Parathyroid adenoma (tissue), 2 donors: ENCODE results near the gene ACRBP.

Experiments
- H2AFZ ChIP-seq: fragments of 300-600 bp; sonication (generic); one replicate; pipeline ENCODE4 v1.7.0; 2017; ENCODE audit warnings: antibody characterized with exemption, mild to moderate bottlenecking
- H3K27ac ChIP-seq: fragments of 300-600 bp; sonication (generic); one replicate; pipeline ENCODE4 v1.7.0; 2017
- H3K27me3 ChIP-seq: fragments of 300-600 bp; sonication (generic); one replicate; pipeline ENCODE4 v1.7.0; 2017; ENCODE audit warnings: low read length; ENCODE audit not compliant: control insufficient read depth, insufficient read depth
- H3K36me3 ChIP-seq: fragments of 300-600 bp; sonication (generic); one replicate; pipeline ENCODE4 v1.7.0; 2017; ENCODE audit warnings: low read length; ENCODE audit not compliant: control insufficient read depth, insufficient read depth
- H3K4me1 ChIP-seq: fragments of 300-600 bp; sonication (generic); one replicate; pipeline ENCODE4 v1.7.0; 2017; ENCODE audit warnings: control low read depth
- H3K4me2 ChIP-seq: fragments of 300-600 bp; sonication (generic); one replicate; pipeline ENCODE4 v1.7.0; 2017; ENCODE audit warnings: low read length
- H3K4me3 ChIP-seq: fragments of 300-600 bp; sonication (generic); one replicate; pipeline ENCODE4 v1.7.0; 2017; ENCODE audit warnings: low read depth, low read length
- H3K79me2 ChIP-seq: fragments of 300-600 bp; sonication (generic); one replicate; pipeline ENCODE4 v1.7.0; 2017; ENCODE audit warnings: control low read depth
- H3K9ac ChIP-seq: fragments of 300-600 bp; sonication (generic); one replicate; pipeline ENCODE4 v1.7.0; 2017; ENCODE audit warnings: mild to moderate bottlenecking
- H3K9me3 ChIP-seq: fragments of 300-600 bp; sonication (generic); one replicate; pipeline ENCODE4 v1.7.0; 2017; ENCODE audit warnings: low read length; ENCODE audit not compliant: control insufficient read depth
- TF ChIP-seq, protein P1 (sequence below): fragments of 300-600 bp; sonication (generic); IDR thresholded peaks from one replicate; pipeline ENCODE4 v1.7.0; 2017; ENCODE audit warnings: antibody characterized with exemption, mild to moderate bottlenecking
- donor health status: primary hyperparathyroidism.

The ACRBP gene

DNA sequence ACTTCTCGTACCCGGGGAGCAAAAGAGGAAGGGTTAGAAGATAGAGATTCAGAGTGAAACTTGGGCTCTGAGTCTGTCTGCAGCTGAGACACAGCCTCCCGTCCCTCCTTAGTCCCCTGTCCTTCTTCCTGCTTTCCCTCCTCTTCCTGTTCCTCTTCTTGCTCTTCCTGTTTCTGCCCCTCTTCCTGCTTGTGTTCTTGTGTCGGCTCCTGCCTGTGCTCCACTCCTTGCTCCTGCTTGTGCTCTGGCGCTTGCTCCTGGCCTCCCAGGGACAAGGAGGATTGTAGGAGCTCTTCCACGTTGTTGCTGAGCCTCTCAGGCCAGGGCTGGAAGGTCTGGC lies 3.0 kb downstream of the ACRBP start:
- no peak overlapping the region for H3K27ac ChIP-seq
- H3K27me3 ChIP-seq: no peaks in the 10 kb centered on the region
- TF ChIP-seq, protein P1, sequence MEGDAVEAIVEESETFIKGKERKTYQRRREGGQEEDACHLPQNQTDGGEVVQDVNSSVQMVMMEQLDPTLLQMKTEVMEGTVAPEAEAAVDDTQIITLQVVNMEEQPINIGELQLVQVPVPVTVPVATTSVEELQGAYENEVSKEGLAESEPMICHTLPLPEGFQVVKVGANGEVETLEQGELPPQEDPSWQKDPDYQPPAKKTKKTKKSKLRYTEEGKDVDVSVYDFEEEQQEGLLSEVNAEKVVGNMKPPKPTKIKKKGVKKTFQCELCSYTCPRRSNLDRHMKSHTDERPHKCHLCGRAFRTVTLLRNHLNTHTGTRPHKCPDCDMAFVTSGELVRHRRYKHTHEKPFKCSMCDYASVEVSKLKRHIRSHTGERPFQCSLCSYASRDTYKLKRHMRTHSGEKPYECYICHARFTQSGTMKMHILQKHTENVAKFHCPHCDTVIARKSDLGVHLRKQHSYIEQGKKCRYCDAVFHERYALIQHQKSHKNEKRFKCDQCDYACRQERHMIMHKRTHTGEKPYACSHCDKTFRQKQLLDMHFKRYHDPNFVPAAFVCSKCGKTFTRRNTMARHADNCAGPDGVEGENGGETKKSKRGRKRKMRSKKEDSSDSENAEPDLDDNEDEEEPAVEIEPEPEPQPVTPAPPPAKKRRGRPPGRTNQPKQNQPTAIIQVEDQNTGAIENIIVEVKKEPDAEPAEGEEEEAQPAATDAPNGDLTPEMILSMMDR: no peak
- no peaks in the 10 kb centered on the region for H3K36me3 ChIP-seq
- H3K4me2 ChIP-seq: no peak overlapping the region
- no peak overlapping the region for H3K4me3 ChIP-seq
- H2AFZ ChIP-seq: no peak overlapping the region
- peaks cover 11% of the 10 kb centered on the region for H3K4me1 ChIP-seq
- no peaks in the 10 kb centered on the region for H3K9me3 ChIP-seq
- no peaks in the 10 kb centered on the region for H3K79me2 ChIP-seq
- no peak overlapping the region for H3K9ac ChIP-seq

DNA sequence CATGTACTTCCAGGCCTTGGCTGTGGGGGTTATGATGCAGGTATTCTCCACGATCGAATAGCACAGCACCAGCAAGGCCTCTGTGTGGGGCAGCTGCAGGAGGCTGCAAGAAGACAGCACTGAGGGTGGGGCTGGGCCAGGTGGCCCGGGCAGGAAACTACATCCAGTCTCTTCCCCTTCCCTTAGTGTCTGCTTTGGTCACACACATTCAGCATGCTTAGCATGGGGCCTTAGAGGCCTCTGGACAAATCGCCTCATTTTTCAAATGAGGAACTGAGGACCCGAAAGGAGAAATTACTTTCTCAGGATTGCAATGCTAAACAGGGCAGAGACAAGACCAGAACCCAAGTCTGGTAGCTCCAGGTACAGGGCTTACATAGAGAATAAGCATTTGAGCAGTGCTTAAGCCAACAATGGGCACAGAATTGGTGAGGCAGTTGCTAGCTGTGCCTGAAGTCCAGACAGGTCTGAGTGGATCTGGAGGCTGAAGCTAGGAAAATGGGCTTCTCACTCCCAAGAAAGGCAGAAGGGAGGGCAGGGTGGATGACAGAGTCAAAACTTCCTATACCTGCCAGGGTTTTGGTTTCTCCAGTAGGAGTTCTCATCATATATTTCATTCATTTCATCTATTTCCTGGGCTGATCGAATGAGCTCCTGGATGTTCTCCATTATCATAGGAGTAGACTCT lies 3.5 kb downstream of the ACRBP start:
- no peak overlapping the region for H3K4me3 ChIP-seq
- TF ChIP-seq, protein P1: no peak
- no peaks in the 10 kb centered on the region for H3K27me3 ChIP-seq
- H3K9ac ChIP-seq: no peak overlapping the region
- H3K4me2 ChIP-seq: no peak overlapping the region
- no peak overlapping the region for H2AFZ ChIP-seq
- no peaks in the 10 kb centered on the region for H3K36me3 ChIP-seq
- H3K4me1 ChIP-seq: peaks cover 11% of the 10 kb centered on the region
- H3K27ac ChIP-seq: no peak overlapping the region
- no peaks in the 10 kb centered on the region for H3K9me3 ChIP-seq
- no peaks in the 10 kb centered on the region for H3K79me2 ChIP-seq

DNA sequence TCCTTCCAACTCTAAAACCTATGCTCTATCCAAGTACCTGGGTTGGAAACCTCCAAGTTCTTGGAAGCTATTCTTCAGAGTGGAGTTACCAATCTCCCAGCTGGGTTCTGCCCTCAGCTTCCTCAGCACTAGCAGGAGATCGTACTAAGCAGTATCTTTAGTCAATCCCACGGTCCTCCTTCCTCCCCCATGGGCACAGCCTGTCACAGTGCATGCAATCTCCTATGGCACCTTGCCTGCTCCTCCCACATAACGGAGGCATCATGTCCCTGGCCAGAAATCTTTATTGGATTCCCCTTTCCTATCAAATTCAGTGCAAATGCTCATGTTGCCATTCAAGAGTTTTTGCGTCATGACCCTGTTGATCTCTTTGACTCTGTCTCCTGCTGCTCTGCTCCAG lies 6.1 kb downstream of the ACRBP start:
- Histone ChIP-seq H3K4me2 (no peak overlapping the region), H3K4me1 (peaks cover 14% of the 10 kb centered on the region), H3K9me3 (no peaks in the 10 kb centered on the region), H3K79me2 (no peaks in the 10 kb centered on the region), H3K27ac (peak overlapping the region; percentile 47), H3K9ac (no peak overlapping the region), H3K27me3 (no peaks in the 10 kb centered on the region), H3K36me3 (no peaks in the 10 kb centered on the region), H3K4me3 (no peak overlapping the region), H2AFZ (peak overlapping the region; percentile 50)
- TF ChIP-seq, protein P1: no peak

DNA sequence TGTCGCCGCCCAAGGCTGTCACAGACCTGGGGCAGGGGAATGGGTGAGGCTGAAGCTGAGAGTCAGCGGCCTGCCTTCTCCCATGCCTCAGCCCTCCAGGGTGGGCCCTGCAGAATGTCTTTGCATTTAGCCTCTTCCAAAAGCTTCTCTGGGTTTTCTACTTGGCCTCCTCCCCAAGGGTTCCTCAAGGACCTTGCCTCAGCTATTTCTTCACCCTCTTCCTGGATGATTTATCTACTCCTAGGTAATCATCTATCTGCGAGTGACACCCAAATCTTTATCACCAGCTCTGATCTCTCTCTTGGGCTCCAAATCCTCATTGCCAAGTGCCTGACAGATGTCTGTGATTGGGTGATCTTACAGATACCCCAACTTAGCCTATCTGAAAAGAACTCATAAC lies 6.7 kb downstream of the ACRBP start:
- TF ChIP-seq, protein P1: no peak

DNA sequence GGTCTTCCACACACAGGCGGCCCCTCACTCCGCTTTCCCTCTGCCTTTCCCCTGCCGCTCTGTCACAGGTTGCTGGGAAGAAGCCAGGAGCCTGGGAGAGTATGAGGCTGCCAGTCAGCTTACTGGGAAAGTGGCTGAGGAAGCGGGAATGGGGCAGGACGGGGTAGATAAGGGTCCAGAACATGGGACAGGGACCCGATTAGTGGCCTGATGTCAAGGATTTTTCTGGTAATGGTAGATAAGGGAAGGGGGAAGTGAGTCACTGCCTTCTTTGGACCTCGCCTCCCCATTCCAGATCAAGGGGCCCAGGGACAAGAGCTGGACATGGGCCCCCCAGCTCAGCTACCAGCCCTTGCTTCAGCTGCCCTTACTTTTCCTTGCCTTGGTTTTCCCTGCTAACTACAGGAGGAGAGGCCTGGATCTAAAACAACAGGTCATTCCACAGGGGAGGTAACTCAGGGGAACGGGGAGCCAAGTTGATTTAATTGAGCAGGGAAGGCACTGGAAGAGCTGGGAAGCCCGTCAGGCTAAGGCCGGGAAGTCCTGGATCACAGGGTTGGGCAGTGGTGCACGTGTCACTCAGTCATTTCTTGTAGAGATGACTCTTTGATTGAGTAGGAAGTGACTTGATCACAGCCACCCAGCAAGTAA lies 8.0 kb downstream of the ACRBP start:
- Histone ChIP-seq H3K4me2 (no peak overlapping the region), H3K36me3 (no peaks in the 10 kb centered on the region)
- TF ChIP-seq, protein P1: no peak

More for the DNA sequence above, 6.7 kb downstream of the ACRBP start:
- no peak overlapping the region for H3K9ac ChIP-seq
- no peak overlapping the region for H3K4me3 ChIP-seq
- peak overlapping the region; percentile 47 for H3K27ac ChIP-seq
- no peak overlapping the region for H2AFZ ChIP-seq
- no peak overlapping the region for H3K4me2 ChIP-seq
- H3K27me3 ChIP-seq: no peaks in the 10 kb centered on the region
- H3K79me2 ChIP-seq: no peaks in the 10 kb centered on the region
- no peaks in the 10 kb centered on the region for H3K36me3 ChIP-seq
- H3K4me1 ChIP-seq: peaks cover 14% of the 10 kb centered on the region
- no peaks in the 10 kb centered on the region for H3K9me3 ChIP-seq

More for the DNA sequence above, 8.0 kb downstream of the ACRBP start:
- H2AFZ ChIP-seq: no peak overlapping the region
- no peaks in the 10 kb centered on the region for H3K9me3 ChIP-seq
- no peaks in the 10 kb centered on the region for H3K79me2 ChIP-seq
- no peak overlapping the region for H3K9ac ChIP-seq
- peaks cover 14% of the 10 kb centered on the region for H3K4me1 ChIP-seq
- peak overlapping the region; percentile 47 for H3K27ac ChIP-seq
- no peak overlapping the region for H3K4me3 ChIP-seq
- H3K27me3 ChIP-seq: no peaks in the 10 kb centered on the region
